HPDE6-E6E7 (cell line): ENCODE measurements around the gene ARHGAP42.
"Not testable (repeated sequence)": the region's sequence is repeated elsewhere in the genome, so short reads cannot be mapped to it uniquely, and the experiment has no call there.

Experiments
- DNase-seq: peaks from one replicate; pipeline ENCODE4 v3.0.0; 2011; ENCODE audit warnings: missing footprints; ENCODE audit errors: extremely low spot score

Gene ARHGAP42

DNA sequence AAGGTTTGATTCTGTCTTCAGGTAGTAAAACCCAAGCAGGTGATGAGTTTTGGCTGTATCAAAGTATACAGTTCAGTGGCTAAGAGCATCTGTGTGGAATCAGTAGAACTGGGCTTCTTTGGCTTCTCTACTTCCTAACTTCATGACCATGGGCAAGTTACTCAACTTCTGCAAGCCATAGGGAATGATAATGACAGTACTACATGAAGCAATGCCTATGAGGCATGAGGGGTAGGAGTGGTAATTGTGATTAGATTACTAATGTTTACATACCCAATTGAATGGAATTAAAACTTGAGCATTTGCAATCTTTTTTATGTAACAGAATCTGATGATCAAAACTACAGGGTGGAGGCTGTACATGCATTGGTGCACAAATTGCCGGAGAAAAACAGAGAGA is 278.3 kb downstream of the ARHGAP42 start:
- DNase-seq = no peak

DNA sequence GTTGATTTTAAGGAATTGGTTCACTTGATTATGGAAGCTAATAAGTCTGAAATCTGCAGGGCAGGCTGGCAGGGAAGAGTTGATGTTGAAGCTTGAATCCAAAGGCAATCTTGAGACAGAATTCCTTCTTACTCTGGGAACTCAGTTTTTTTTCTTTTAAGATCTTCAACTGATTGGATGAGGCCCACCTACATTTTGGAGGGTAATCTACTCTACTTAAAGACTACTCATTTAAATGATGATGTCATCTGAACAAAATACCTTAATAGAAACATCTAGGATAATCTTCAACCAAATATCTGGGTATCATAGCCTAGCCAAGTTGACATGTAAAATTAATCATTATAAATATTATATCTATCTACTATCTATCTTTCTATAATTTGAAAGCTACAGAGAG is 279.3 kb downstream of the ARHGAP42 start:
- no peak for DNase-seq

- no peak for DNase-seq
These were observed 281.9 kb downstream of the ARHGAP42 start for GRCh38 chr11:100969008-100969407.

GRCh38 chr11:100970283-100971164 is 283.4 kb downstream of the ARHGAP42 start:
- no peak for DNase-seq

DNA sequence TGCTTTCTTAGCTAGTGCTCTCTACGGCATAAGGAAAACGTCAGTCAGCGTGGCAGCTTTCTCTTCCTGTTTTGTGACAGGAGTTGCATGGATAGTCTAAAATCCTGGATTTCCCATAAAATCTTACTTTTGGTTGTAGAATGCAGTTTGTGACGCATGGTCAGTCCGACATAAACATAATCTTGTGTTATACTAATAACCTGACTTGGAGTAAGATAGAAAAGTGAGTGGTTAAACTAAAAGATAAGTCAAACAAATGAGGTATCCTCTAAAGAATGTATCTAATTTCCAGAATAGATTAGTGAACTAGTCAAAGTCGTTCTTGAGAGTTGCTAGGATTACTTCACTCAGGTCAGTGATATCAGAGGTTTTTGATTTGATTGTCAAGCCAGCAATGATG is 285.0 kb downstream of the ARHGAP42 start:
- no peak for DNase-seq

DNA sequence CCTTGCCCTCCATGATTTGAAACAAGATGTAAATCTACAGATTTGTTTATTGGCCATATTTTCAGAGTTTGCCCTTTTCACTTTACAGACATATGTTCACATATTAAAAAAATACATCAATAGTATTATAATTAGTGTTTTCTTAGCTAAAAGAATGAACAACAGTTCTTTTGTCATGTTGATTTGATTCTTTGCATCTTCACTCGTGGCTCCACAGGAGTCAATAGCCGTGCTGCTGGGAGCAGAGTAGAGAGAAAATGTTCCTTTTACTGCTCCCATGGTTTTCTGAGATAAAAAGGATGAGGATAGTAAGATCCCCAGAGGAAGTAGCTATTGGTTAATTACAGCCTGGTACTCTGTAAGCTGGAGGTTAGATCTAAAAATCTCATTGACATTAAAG is 291.4 kb downstream of the ARHGAP42 start:
- DNase-seq = no peak

DNA sequence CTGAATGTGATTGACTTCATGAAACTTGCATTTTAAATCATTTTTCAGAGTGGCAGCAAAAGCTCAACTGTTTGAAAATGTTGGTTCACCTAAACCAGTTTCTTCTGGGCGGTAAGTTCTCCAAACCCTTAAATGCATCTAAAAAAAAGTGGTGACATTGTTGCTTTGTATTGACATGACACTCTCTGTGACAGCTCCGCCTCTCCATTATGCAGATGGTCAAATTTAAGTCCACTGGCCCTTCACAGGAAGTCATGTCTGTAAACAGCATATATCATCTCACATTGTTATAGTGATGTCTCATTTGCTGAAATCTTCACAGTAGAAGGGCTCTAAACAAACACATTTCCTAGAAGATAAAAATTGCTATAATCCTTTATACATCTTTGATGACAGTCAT is 291.9 kb downstream of the ARHGAP42 start:
- DNase-seq = no peak

DNA sequence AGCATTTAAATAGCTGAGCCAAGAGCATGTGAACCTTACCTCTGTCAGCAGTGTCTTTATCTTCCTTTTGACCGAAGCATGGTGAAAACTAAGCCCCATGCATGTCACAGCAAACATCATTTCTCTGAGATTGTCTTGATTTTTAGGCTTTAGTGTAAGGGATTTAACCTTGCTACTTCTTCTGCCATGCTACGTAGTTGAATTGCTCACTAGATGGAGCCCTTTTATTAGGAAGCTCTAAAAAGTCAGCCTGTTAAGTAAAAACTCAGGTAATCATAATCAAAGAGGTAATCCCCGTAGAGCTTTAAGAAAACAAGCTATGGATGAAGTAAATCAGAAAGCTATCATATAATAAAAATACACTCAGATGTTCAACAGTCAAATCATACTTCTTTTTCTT is 293.1 kb downstream of the ARHGAP42 start:
- DNase-seq = no peak

DNA sequence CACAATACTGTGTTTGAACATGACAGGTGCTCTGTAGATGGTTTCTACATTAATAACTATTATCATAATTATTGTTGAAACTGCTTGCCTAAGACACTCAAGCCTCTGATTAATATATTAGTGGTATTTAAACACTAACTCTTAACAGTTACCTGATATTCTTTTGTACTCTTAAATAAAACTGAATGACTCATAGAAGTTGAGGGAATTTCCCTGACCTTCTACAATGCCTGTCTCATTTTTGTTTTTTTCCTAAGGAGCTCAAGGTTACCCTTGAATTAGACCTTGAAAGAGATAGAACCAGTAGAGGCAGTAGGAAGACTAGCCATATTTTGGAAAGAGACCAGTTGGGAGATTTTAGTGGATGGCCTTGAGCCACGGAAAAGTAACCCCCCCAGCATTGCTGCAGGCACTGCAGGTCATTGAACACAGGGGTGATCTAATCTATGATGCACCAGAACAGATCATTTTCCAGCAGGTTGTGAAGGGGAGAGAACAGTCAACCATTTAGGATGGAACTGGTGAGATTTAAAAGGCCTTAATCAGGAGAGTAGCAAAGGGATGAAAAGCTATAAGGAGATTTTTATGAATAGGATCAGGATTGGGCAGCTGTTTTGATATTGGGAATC is 294.2 kb downstream of the ARHGAP42 start:
- no peak for DNase-seq

DNA sequence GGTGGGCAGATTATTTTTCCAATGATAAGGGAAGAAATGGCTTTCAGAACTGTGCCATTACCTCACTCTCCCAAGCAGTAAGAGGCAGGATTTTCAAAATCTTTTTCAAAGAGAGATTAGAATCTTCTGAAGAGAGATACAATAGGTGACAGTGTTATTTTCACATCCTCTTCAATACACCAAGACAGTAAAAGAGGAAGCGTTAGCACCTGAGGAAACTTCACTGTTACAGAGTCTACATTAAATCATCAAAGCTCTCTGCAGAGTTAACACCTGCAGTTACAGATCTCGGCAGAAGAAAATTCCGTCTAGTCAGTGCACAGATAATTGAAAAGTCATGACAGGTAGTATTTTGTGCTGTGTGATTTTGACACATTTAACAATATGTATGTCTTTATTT is 297.6 kb downstream of the ARHGAP42 start:
- no peak for DNase-seq

- DNase-seq = no peak
These were observed 303.8 kb downstream of the ARHGAP42 start for GRCh38 chr11:100990931-100991330.

DNA sequence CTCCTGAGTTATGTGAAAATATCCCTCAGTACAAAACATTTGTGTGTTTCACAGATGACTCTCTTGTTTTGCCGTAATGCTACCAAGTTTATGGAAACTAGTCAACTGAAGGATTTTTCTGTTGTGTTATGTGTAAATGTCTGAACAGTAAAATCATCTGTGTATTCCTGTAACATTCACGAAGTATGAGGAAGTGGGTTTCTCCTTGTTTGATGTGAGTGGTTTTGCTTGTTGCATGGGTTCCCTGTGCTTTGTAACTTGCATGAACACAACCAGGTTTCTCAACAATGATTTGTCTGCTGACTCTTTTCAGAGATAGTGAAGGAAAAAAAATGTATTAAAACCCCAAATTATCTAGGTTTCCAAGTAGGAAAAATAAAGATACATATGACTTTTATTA is 304.5 kb downstream of the ARHGAP42 start:
- DNase-seq = no peak

DNA sequence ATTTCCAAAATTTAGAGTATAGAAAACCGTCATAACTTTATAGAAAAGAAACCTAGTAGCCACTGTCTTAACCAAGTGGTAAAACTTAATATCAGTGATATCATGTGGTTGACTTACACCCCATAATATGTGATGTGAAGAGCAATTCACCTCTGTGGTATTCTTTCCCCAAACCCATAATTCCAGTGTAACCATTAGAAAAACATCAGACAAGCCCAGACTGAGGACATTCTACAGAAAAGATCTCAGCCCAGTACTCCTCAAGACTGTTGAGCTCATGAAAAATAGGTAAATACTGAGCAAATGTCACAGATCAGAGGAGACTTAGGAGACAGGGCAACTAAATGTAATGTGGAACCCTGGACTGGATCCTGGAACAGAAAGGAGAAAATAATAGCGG is 307.9 kb downstream of the ARHGAP42 start:
- no peak for DNase-seq

GRCh38 chr11:100999756-101000155 is 312.7 kb downstream of the ARHGAP42 start:
- no peak for DNase-seq

- no peak for DNase-seq
These were observed 316.4 kb downstream of the ARHGAP42 start for GRCh38 chr11:101003468-101003867.

DNA sequence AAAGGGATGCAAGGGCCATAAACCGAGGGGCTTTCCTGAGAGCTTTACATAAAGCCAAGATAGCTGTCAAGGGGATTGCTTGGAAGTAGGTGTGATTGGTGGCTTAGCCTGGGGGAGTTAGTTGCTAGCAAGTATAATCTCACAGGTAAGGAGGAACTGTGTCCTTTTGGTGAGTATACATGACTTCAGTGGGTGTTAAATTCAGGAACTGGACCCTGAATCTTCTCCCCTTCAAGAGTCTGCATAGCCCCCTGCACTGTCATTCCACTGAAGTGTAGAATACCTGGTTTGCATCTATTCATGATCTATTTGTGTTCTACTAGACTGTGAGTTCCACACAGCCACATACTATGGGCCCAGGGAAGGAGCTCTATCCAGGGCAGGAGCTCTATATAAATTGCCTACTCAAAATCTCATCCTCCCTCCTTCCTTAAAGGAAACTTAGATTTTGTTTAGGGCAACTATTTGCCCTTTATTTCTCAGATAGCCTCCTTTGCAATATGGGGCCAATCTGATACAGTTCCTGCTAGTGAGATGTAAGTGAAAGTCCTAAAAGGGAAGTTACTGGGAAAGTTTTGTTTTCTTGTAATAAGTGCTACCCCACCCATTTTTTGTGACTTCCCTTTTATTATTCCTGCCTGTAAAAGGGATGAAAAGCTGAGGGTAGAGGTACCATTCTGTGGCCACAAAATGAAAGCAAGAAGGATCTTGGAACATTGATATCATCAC is 322.0 kb downstream of the ARHGAP42 start:
- no peak for DNase-seq

DNA sequence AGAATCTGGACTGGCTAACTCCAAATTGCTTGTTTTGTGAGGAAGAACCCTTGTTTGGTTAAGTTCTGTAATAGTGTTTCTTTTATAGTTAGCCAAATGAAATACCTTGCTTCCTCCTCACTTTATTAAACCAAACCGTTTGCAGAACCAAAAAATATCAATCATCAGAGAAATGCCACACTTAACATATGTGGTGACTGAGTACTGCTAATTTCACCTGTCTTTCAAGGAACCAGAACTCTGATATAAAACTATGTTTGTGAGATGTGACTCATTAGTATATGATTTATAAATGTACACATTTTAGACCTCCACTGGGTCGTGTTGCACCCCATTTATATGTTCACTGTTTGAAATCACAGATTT is 322.6 kb downstream of the ARHGAP42 start:
- no peak for DNase-seq

DNA sequence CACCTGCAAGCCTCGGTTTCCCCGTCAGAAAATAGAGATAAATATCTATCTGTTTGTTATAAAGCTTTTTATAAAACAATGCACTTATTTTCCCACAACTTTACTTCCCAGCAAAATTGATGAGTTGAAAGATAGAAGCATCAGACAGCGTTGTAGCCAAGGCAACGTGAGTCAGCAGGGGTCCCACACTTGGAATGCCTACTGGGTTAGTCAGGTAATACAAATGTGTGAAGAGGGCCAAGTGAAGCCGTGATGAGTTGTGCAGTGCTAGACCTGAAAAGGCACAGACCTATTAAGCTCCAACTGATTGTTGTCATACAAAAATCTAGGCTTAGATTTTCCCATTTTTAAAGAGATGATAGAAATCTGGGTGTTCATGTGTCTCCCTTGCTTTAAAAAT is 323.8 kb downstream of the ARHGAP42 start:
- no peak for DNase-seq

DNA sequence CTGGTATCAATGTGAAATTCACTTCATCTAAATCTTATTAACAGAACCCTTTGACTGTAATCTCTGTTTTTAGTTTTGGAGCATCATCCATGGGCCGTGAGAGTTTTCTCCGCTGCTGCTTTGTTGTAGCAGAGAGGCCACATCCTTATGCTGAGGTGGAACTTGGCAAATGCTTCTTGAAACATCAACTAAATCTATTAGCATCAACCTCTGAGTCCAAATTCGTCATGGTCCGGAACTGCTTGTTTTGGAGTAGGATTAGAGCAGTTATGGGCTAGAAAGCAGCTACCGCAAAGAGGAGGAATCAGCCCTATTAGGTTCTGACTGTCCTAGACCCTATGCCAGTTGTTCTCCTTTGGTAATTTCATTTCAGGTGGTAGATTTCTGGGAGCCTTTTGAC is 324.8 kb downstream of the ARHGAP42 start:
- DNase-seq = no peak

GRCh38 chr11:101013702-101014101 is 326.6 kb downstream of the ARHGAP42 start:
- not testable (repeated sequence) for DNase-seq

DNA sequence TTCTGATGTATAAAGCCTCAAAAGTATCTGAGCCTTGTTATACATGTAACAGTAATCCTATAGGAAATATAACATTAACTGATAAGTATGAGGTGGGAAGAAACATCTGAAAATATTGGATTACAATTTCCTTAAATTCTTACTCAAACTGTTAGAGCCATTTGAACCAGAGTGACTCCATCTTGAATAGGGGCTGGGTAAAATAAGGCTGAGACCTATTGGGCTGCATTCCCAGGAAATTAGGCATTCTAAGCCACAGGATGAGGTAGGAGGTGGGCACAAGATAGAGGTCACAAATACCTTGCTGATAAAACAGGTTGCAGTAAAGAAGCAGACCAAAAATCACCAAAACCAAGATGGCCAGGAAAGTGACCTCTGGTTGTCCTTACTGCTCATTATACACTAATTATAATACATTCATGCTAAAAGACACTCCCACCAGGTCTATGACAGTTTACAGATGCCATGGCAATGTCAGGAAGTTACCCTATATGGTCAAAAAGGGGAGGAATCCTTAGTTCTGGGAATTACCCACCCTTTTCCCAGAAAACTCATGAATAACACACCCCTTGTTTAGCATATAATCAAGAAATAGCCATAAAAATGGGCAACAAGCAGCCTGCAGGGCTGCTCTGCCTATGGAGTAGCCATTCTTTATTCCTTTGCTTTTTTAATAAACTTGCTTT is 327.7 kb downstream of the ARHGAP42 start:
- DNase-seq = no peak

GRCh38 chr11:101019870-101020269 is 332.8 kb downstream of the ARHGAP42 start:
- DNase-seq = no peak
